Anterior cingulate cortex (tissue), 58 donors: ENCODE measurements around the gene GIMAP5.
A peak's percentile ranks its signal among the peaks of the same experiment; 100 is the strongest.
"Not testable (repeated sequence)": the region's sequence is repeated elsewhere in the genome, so short reads cannot be mapped to it uniquely, and the experiment has no call there.

Experiments used
- DNase-seq, 58 donors: peaks; one replicate each; lab custom pipeline; 2025; lab: John Stamatoyannopoulos, UW

The GIMAP5 gene

GRCh38 chr7:150759479-150759878, 22.3 kb downstream of the GIMAP5 start:
- DNase-seq = no peak

- DNase-seq = no peak
These were observed 29.1 kb downstream of the GIMAP5 start for GRCh38 chr7:150766334-150766709.

DNA sequence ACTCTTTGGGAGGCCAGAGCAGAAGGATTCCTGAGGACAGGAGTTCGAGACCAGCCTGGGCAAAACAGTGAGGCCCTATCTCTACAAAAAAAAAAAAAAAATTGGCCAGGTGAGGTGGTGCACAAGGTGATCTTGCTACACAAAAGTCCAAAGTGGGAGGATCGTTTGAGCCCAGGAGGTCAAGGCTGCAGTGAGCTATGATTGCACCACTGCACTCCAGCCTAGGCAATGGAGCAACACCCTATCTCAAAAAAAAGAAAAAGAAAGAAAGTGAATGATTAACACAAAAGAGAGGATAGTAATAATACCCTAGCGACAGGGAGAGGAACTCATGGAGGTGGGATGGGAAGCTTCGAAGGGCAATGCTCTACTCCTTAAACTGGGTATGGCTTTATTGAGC, 32.5 kb downstream of the GIMAP5 start:
- DNase-seq = no peak

DNA sequence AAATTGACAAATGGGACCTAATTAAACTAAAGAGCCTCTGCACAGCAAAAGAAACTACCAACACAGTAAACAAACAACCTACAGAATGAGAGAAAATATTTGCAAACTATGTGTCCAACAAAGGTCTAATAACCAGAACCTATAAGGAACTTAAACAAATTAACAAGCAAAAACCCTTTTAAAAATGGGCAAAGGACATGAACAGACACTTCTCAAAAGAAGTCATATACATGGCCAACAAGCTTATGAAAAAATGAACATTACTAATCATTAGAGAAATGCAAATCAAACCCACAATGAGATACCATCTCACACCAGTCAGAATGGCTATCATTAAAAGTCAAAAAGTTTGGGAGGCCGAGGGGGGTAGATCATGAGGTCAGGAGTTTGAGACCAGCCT, 36.9 kb downstream of the GIMAP5 start:
- DNase-seq = not testable (repeated sequence)

- DNase-seq = no peak
These were observed 41.0 kb downstream of the GIMAP5 start for GRCh38 chr7:150778014-150778737.

GRCh38 chr7:150778738-150779301, 41.6 kb downstream of the GIMAP5 start:
- DNase-seq = peak in 53 of 58 donors; percentile 16 to 91 (median 53)

GRCh38 chr7:150780292-150780691, 43.1 kb downstream of the GIMAP5 start:
- no peak for DNase-seq

- no peak for DNase-seq
These were observed 43.9 kb downstream of the GIMAP5 start for GRCh38 chr7:150781103-150781502.

DNA sequence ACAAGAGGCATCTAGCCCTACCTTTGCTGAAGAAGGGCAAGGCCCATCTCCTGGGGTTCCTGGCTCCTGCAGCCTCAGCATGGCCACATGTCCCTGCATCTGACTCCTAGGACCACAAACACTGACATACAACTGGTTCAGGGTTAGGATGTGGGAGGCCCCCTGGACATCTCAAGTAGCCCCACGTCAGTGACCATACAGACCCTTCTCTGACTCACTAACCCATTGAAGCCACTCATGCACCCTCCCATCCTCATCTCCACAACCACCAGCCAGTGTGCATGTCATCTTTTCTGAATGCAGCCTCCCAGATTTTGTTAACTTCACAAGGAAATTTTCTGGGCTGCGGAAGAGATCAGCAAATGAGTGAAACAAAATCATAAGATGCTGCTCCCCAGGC, 44.7 kb downstream of the GIMAP5 start:
- no peak for DNase-seq

- DNase-seq = no peak
These were observed 47.0 kb downstream of the GIMAP5 start for GRCh38 chr7:150784120-150784736.

GRCh38 chr7:150784954-150785353, 47.7 kb downstream of the GIMAP5 start:
- DNase-seq = no peak

DNA sequence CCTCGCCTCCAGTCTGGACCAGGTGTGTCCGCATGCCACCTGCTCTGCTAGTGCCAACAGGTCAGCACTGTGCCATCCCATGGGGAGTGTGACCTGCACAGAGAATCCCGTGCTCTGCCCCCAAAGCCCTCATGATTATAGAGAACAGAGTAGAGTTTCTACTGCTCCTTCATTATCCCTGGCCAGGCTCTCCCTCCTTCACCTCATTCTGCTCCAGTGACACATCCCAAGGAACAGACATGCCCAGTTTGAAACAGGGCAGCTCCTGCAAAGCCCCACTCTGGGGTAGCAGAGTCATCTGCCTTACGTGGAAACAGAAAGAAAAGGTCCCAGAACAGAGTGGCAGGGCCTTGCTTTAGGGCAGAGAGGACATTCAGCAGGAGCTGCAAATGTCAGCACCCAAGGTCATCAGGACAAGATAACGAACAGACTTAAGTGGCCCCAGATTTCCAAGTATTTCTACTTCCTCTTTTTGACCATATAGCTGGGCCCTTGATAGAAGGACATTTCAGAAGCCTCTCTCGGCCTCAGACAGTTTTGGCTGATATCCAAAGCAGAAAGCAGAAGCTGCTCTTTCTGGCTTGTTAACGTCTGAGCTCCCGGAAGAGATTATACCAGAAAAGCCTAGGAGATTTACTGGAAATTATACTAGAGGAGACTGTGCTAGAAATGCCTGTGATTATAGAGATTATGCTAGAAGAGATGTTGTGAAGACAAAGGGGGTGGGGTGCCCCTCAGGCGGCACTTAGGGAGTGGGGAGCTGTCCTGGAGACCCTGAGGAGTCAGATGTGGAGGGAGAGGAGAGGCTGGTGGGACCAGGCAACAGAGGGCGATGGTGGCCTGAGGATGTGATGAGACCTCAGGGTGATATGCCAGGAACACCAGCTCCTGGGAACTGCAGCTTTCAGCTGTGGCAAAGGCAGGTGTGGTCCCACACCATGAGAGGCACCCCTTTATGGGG, 50.4 kb downstream of the GIMAP5 start:
- DNase-seq = peak in 2 of 58 donors; percentile 37 to 40

- no peak for DNase-seq
These were observed 51.5 kb downstream of the GIMAP5 start for GRCh38 chr7:150788474-150789269.

GRCh38 chr7:150790416-150791075, 53.3 kb downstream of the GIMAP5 start:
- DNase-seq = no peak

GRCh38 chr7:150791304-150791703, 54.1 kb downstream of the GIMAP5 start:
- no peak for DNase-seq

- no peak for DNase-seq
These were observed 54.7 kb downstream of the GIMAP5 start for GRCh38 chr7:150791746-150792452.
